ENCODE data around the gene PLEKHA7. TPM values are rescaled to one million over a fixed set of nuclear protein-coding genes. Genes with fewer than 3 reads are reported as not detected.

The PLEKHA7 gene
- total RNA-seq, 2 donors from 2014 or later = 10.8 to 17.6 TPM

DNA sequence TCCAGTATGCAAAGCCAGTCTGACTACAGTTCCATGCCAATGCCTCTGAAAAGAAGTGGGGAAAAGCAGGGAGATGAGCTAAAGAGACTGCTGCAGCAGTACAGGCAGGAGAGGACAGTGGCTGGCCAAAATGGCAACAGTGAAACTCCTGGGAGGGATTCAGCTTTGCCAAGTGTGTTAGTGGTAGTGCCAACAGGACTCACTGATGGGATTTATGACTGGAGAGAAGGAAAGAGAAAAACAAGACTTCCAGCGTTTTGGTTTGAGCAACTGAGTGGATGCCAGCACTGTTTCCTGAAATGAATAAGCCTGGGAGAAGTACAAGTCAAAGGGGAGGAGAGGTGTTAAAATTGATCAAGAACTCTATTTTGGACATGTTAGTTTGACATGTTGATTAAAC is 80.9 kb downstream of the PLEKHA7 start:
- ATAC-seq (ENCODE audit: insufficient number of reproducible peaks, low FRiP score, low read depth) = no peak
- TF ChIP-seq, protein P1, sequence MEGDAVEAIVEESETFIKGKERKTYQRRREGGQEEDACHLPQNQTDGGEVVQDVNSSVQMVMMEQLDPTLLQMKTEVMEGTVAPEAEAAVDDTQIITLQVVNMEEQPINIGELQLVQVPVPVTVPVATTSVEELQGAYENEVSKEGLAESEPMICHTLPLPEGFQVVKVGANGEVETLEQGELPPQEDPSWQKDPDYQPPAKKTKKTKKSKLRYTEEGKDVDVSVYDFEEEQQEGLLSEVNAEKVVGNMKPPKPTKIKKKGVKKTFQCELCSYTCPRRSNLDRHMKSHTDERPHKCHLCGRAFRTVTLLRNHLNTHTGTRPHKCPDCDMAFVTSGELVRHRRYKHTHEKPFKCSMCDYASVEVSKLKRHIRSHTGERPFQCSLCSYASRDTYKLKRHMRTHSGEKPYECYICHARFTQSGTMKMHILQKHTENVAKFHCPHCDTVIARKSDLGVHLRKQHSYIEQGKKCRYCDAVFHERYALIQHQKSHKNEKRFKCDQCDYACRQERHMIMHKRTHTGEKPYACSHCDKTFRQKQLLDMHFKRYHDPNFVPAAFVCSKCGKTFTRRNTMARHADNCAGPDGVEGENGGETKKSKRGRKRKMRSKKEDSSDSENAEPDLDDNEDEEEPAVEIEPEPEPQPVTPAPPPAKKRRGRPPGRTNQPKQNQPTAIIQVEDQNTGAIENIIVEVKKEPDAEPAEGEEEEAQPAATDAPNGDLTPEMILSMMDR (IDR thresholded peaks at IDR 0.05) = no peak
- Histone ChIP-seq H3K9me3 (no peaks in the 10 kb centered on the region), H3K27me3 (replicated peaks; ENCODE audit: insufficient read depth) (no peaks in the 10 kb centered on the region), H3K36me3 (no peaks in the 10 kb centered on the region), H3K4me3 (no peak overlapping the region), H3K27ac (peak overlapping the region; percentile 41 to 45), H3K4me1 (ENCODE audit: control insufficient read depth in 1 of 2, low read depth in 2 of 2) (peaks cover 6 to 15% of the 10 kb centered on the region in 2 donors)
- DNase-seq (ENCODE audit: low spot score) = no peak

DNA sequence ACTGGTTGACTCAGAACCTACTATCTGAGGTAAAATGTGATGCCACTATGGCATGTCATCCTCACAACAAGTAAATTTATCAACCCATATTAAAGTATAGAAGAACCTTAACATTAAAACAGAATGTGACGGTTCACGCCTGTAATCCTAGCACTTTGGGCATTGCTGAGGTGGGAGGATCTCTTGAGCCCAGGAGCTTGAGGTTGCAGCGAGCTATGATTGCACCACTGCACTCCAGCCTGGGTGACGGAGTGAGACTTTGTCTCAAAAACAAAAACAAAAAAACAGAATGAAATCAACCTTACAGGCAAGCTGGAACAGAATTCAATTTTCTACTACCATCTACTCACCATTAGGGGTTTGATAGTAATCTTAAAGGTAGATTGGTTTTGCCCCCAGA is 86.2 kb downstream of the PLEKHA7 start:
- no peaks in the 10 kb centered on the region for H3K36me3 ChIP-seq
- H3K27me3 ChIP-seq (replicated peaks; ENCODE audit: insufficient read depth) = no peaks in the 10 kb centered on the region
- H3K4me1 ChIP-seq (ENCODE audit: control insufficient read depth in 1 of 2, low read depth in 2 of 2) = peaks cover 0 to 23% of the 10 kb centered on the region in 2 donors
- no peak overlapping the region for H3K27ac ChIP-seq
- TF ChIP-seq, protein P1 (IDR thresholded peaks at IDR 0.05) = no peak
- no peak for DNase-seq (ENCODE audit: low spot score)
- H3K4me3 ChIP-seq = no peak overlapping the region
- H3K9me3 ChIP-seq = no peaks in the 10 kb centered on the region
- no peak for ATAC-seq (ENCODE audit: insufficient number of reproducible peaks, low FRiP score, low read depth)

DNA sequence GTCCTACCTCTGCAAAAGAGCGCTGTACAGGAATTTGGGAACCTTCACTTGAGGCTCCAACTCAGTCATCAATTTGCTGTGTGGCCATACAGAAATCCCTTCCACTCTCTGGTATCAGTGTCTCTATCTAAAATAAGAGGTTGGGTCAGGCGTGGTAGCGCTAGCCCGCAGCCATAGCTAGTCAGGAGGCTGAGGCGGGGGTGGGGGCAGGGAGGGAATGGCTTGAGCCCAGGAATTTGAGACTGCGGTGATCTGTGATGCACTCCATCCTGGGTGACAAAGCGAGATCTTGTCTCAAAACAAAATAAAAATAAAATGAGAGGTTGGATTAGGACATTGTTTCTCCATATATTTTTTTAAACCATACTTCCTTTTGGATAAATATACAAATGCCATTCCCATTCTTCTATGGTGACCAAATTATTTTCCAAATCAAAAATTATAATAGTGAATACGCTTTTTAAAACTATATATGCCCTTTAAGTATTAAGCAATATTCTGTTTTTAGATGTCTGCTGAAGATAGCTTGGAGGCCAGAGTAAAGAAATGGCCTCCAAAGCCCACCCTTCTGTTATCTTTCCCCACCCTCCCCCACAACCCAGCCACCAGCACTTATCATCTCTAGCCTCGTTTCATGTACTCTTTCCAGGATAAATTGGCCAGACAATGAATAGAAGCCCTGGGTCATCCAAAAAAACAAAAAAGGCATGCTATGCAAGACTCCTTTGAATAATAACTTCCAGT is 87.2 kb downstream of the PLEKHA7 start:
- Histone ChIP-seq H3K27ac (no peak overlapping the region), H3K9me3 (no peaks in the 10 kb centered on the region), H3K36me3 (no peaks in the 10 kb centered on the region), H3K4me3 (no peak overlapping the region), H3K4me1 (ENCODE audit: control insufficient read depth in 1 of 2, low read depth in 2 of 2) (peaks cover 0 to 22% of the 10 kb centered on the region in 2 donors), H3K27me3 (replicated peaks; ENCODE audit: insufficient read depth) (no peaks in the 10 kb centered on the region)
- no peak for DNase-seq (ENCODE audit: low spot score)
- ATAC-seq (ENCODE audit: insufficient number of reproducible peaks, low FRiP score, low read depth) = no peak
- TF ChIP-seq, protein P1 (IDR thresholded peaks at IDR 0.05) = no peak

DNA sequence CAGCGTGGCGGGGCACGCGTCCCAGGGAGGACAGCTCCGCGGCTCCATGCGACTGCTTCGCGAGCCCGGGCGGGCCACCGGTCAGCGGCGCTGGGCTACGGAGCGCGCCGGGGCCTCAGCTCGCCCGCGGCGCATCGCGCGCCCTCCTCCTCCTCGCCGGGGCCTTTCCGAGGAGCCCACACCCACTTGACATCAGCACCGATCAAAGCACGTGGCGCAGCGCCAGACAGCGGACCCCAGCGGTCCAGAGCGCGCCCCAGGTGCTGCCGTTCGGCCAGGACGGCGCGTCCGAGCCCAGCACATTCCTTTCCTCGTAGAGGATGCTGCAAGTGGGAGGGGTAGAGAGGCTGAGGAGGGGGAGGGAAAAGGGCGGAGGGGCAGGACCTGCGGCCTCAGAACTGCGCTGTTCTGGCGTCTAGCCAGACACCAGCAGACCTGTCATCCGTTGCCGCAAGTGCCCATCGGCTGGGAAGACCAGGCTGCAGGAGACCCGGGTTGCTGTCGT is 88.6 kb downstream of the PLEKHA7 start:
- Histone ChIP-seq H3K27ac (no peak overlapping the region), H3K36me3 (no peaks in the 10 kb centered on the region), H3K4me3 (peak overlapping the region; percentile 72), H3K9me3 (no peaks in the 10 kb centered on the region), H3K4me1 (ENCODE audit: control insufficient read depth in 1 of 2, low read depth in 2 of 2) (peaks cover 0 to 22% of the 10 kb centered on the region in 2 donors), H3K27me3 (replicated peaks; ENCODE audit: insufficient read depth) (no peaks in the 10 kb centered on the region)
- no peak for DNase-seq (ENCODE audit: low spot score)
- no peak for ATAC-seq (ENCODE audit: insufficient number of reproducible peaks, low FRiP score, low read depth)
- TF ChIP-seq, protein P1 (IDR thresholded peaks at IDR 0.05) = no peak

DNA sequence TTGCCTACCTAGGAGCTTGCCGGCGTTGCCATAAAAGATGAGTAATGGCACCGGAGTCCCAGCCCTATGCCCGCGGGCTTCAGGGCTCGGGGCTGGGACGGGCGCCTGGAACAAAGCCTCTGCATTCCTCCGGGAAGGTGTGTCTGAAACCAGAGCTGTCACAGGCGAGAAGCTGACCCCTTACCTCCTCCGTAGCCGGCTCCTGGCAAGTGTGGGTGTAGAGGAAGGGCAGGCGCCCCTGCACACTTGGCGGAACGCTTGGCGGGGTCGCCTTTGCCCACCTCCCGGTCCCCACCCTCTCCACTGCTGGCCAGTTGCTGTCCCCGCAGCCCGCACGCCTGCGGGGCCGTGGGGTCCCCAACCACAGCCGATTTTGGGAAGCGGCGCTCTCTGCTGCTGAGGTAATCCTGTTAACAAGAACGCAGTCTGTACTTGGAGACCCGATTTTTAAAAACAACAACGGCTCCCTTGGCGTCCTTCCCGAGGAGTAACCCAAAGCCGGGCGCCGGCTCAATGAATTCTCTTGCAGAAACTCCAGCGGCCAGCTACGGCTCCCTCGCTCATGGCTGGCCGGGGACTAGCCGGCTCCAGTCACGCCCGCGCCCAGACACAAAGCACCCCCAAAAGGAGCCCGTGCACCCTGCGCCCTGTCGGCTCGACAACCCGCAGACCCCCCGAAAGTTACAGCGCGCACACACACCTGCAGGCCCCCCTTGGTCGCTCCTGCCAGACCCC is 89.2 kb downstream of the PLEKHA7 start:
- Histone ChIP-seq H3K4me3 (peak overlapping the region; percentile 72), H3K9me3 (no peaks in the 10 kb centered on the region), H3K27me3 (replicated peaks; ENCODE audit: insufficient read depth) (no peaks in the 10 kb centered on the region), H3K27ac (no peak overlapping the region), H3K4me1 (ENCODE audit: control insufficient read depth in 1 of 2, low read depth in 2 of 2) (peaks cover 0 to 22% of the 10 kb centered on the region in 2 donors), H3K36me3 (no peaks in the 10 kb centered on the region)
- DNase-seq (ENCODE audit: low spot score) = no peak
- ATAC-seq (ENCODE audit: insufficient number of reproducible peaks, low FRiP score, low read depth) = no peak
- TF ChIP-seq, protein P1 (IDR thresholded peaks at IDR 0.05) = no peak
